Measurements from ENCODE around the gene LILRB5. TPM values are rescaled to one million over a fixed set of nuclear protein-coding genes. Genes with fewer than 3 reads are reported as not detected.

Gene LILRB5
- total RNA-seq, 2 experiments from 2014 or later: not detected

DNA sequence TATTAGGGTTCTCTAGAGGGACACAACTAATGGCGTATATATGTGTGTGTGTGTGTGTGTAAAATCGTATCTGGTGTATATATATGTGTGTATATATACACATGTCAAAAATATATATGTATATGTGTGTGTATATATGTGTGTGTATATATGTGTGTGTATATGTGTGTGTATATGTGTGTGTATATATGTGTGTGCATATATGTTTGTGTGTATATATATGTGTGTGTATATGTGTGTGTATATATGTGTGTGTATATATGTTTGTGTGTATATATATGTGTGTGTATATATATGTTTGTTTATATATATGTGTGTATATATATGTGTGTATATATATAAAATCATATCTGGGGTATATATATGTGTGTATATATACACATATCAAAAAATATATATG, 5.4 kb upstream of the LILRB5 start:
- DNase-seq: no peak
- TF ChIP-seq, protein P1, sequence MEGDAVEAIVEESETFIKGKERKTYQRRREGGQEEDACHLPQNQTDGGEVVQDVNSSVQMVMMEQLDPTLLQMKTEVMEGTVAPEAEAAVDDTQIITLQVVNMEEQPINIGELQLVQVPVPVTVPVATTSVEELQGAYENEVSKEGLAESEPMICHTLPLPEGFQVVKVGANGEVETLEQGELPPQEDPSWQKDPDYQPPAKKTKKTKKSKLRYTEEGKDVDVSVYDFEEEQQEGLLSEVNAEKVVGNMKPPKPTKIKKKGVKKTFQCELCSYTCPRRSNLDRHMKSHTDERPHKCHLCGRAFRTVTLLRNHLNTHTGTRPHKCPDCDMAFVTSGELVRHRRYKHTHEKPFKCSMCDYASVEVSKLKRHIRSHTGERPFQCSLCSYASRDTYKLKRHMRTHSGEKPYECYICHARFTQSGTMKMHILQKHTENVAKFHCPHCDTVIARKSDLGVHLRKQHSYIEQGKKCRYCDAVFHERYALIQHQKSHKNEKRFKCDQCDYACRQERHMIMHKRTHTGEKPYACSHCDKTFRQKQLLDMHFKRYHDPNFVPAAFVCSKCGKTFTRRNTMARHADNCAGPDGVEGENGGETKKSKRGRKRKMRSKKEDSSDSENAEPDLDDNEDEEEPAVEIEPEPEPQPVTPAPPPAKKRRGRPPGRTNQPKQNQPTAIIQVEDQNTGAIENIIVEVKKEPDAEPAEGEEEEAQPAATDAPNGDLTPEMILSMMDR (IDR thresholded peaks at IDR 0.05): no peak
- CTCF ChIA-PET: no interaction called here

DNA sequence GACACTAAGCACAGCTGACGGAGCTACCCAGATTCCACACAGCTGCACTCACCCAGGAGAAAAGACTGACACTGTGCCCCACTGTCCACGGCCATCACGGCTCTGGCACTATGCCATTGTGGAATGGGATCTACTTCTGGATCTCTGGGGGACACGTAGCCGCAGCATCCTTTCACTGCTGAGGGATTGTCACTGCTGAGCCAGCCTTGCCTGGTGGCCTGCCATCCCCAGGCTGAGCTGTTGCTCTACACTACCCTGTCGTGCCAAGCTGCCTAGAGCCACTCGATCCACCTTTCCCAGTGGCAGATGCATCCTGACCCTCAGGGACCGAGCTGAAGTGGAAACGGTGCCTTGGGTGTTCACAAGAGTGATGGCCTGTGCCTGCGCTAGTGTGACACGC, 5.0 kb upstream of the LILRB5 start:
- intact Hi-C loops (cut with DNase I, micrococcal nuclease): no loop called here
- DNase-seq (no peak), ATAC-seq (ENCODE audit: poor library complexity) (no peak)
- no peaks in the 10 kb centered on the region for H3K9me3 ChIP-seq (ENCODE audit: control insufficient read depth in 1 of 2, insufficient read depth in 1 of 2, low read length in 2 of 2)
- H3K27ac ChIP-seq (ENCODE audit: low read depth in 1 of 2, low read length in 2 of 2): no peak overlapping the region
- no peaks in the 10 kb centered on the region for H3K27me3 ChIP-seq (ENCODE audit: control insufficient read depth in 1 of 2, insufficient read depth in 2 of 2, low read length in 2 of 2)
- Mint-ChIP-seq H3K27me3 (peaks cover 9% of the 10 kb centered on the region), H3K4me3 (no peak overlapping the region), H3K9me3 (no peaks in the 10 kb centered on the region), H3K27ac (no peak overlapping the region), H3K4me1 (ENCODE audit: low read depth) (no peaks in the 10 kb centered on the region), H3K36me3 (ENCODE audit: low read depth) (no peaks in the 10 kb centered on the region)
- H3K36me3 ChIP-seq (ENCODE audit: insufficient read depth, low read length): no peaks in the 10 kb centered on the region
- TF ChIP-seq, protein P1 (IDR thresholded peaks at IDR 0.05): no peak
- H3K4me1 ChIP-seq (ENCODE audit: insufficient read depth, low read length): no peaks in the 10 kb centered on the region
- H3K4me3 ChIP-seq (ENCODE audit: low read length): no peak overlapping the region
- ChIA-PET CTCF (no interaction called here), POLR2A (no interaction called here)

More for the DNA sequence above, 5.4 kb upstream of the LILRB5 start:
- no peak overlapping the region for H3K4me3 ChIP-seq (ENCODE audit: low read length)
- no peak overlapping the region for H3K27ac ChIP-seq (ENCODE audit: low read depth in 1 of 2, low read length in 2 of 2)
- no peaks in the 10 kb centered on the region for H3K36me3 ChIP-seq (ENCODE audit: insufficient read depth, low read length)
- H3K27ac Mint-ChIP-seq: no peak overlapping the region
- no peaks in the 10 kb centered on the region for H3K4me1 ChIP-seq (ENCODE audit: insufficient read depth, low read length)
- H3K4me1 Mint-ChIP-seq (ENCODE audit: low read depth): no peaks in the 10 kb centered on the region
- no peaks in the 10 kb centered on the region for H3K36me3 Mint-ChIP-seq (ENCODE audit: low read depth)
- intact Hi-C loops (cut with DNase I, micrococcal nuclease): no loop called here
- H3K9me3 Mint-ChIP-seq: no peaks in the 10 kb centered on the region
- H3K9me3 ChIP-seq (ENCODE audit: control insufficient read depth in 1 of 2, insufficient read depth in 1 of 2, low read length in 2 of 2): no peaks in the 10 kb centered on the region
- H3K4me3 Mint-ChIP-seq: no peak overlapping the region
- H3K27me3 Mint-ChIP-seq: peaks cover 9% of the 10 kb centered on the region
- no peaks in the 10 kb centered on the region for H3K27me3 ChIP-seq (ENCODE audit: control insufficient read depth in 1 of 2, insufficient read depth in 2 of 2, low read length in 2 of 2)
- POLR2A ChIA-PET: no interaction called here
- no peak for ATAC-seq (ENCODE audit: poor library complexity)

DNA sequence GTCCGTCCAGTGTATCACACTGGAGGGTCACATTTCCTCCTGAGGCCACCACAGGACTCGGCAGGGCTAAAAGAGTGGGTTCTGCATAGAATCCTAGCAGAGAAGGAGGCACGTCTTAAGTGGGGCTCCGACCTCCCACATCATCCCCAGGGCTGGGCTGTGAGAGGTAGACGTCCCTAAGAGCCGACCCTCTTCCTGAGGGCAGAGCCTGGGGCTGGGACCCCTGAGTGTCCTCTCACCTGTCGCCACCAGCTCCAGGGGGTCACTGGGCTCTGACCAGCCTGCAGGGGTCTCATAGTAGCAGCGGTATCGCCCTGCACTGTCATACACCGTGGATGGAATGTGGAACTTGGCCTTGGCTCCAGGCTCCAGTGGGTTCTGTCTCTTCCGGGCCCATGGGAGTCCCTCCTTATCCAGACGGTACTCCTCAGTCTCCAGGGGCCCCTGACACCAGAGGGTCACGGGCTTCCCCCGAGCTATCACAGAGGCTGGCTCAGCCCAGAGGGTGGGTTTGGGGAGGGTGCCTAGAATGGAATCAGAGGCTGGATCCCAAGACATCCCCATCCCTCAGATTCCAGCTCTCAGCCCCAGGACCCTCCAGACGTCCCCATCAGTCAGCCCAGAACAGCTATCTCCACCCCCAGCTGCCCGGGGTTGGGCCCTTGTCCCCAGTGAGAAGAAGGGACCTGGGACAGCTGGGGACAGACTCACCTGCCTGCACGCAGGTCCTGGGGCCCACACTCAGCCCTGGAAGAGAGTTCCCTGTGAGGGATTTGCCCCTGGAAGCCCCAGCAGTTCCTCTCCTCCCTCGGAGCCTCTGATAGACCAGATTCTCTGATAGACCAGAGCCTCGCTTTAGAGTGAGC, 590 bp downstream of the LILRB5 start:
- H3K4me1 Mint-ChIP-seq (ENCODE audit: low read depth): no peaks in the 10 kb centered on the region
- ChIA-PET POLR2A (no interaction called here), CTCF (no interaction called here)
- H3K36me3 ChIP-seq (ENCODE audit: insufficient read depth, low read length): no peaks in the 10 kb centered on the region
- DNase-seq: no peak
- H3K27ac ChIP-seq (ENCODE audit: low read depth in 1 of 2, low read length in 2 of 2): no peak overlapping the region
- no peaks in the 10 kb centered on the region for H3K9me3 Mint-ChIP-seq
- TF ChIP-seq, protein P1 (IDR thresholded peaks at IDR 0.05): no peak
- no peaks in the 10 kb centered on the region for H3K4me1 ChIP-seq (ENCODE audit: insufficient read depth, low read length)
- no peak overlapping the region for H3K4me3 ChIP-seq (ENCODE audit: low read length)
- no peaks in the 10 kb centered on the region for H3K27me3 Mint-ChIP-seq
- no peak overlapping the region for H3K4me3 Mint-ChIP-seq
- no peaks in the 10 kb centered on the region for H3K27me3 ChIP-seq (ENCODE audit: control insufficient read depth in 1 of 2, insufficient read depth in 2 of 2, low read length in 2 of 2)
- intact Hi-C loops (cut with DNase I, micrococcal nuclease): no loop called here
- no peak overlapping the region for H3K27ac Mint-ChIP-seq
- no peaks in the 10 kb centered on the region for H3K9me3 ChIP-seq (ENCODE audit: control insufficient read depth in 1 of 2, insufficient read depth in 1 of 2, low read length in 2 of 2)
- no peak for ATAC-seq (ENCODE audit: poor library complexity)
- H3K36me3 Mint-ChIP-seq (ENCODE audit: low read depth): no peaks in the 10 kb centered on the region

Measured in CD4-positive, alpha-beta T cell (primary cell).